ENCODE data around the gene CHCHD4. TPM values are rescaled to one million over a fixed set of nuclear protein-coding genes. Genes with fewer than 3 reads are reported as not detected.

Gene CHCHD4
- polyA plus RNA-seq, 3 donors = 6.5 to 13.8 (median 13.6) TPM

GRCh38 chr3:14143271-14144225 lies 18.9 kb upstream of the CHCHD4 start:
- Histone ChIP-seq H3K79me2 (ENCODE audit: insufficient read depth, low read length) (no peaks in the 10 kb centered on the region), H3K9ac (ENCODE audit: insufficient read depth, low read length, poor library complexity, severe bottlenecking) (peak overlapping the region; percentile 92), H3K27me3 (ENCODE audit: control insufficient read depth in 2 of 2, insufficient read depth in 2 of 2, low read length in 2 of 2) (no peaks in the 10 kb centered on the region), H3K4me3 (replicated peaks in 1 of 3; ENCODE audit: low read depth in 2 of 3, low read length in 3 of 3) (peak overlapping the region in 1 of 3 experiments; percentile 47), H3K9me3 (replicated peaks in 1 of 2; ENCODE audit: control insufficient read depth in 1 of 2, insufficient read depth in 1 of 2, low read length in 2 of 2) (no peaks in the 10 kb centered on the region), H3K4me1 (ENCODE audit: control insufficient read depth in 1 of 2, insufficient read depth in 2 of 2, low read length in 2 of 2) (peaks cover 44 to 53% of the 10 kb centered on the region in 2 donors), H3K4me2 (replicated peaks; ENCODE audit: extremely low read depth, low read length, poor library complexity, severe bottlenecking) (peak overlapping the region; percentile 73), H2AFZ (ENCODE audit: insufficient read depth, low read depth, low read length, poor library complexity, severe bottlenecking) (no peak overlapping the region), H3K36me3 (replicated peaks in 1 of 2; ENCODE audit: control insufficient read depth in 1 of 2, insufficient read depth in 2 of 2, low read length in 2 of 2) (peaks cover 44 to 56% of the 10 kb centered on the region in 2 donors), H4K20me1 (ENCODE audit: insufficient read depth, low read length) (no peaks in the 10 kb centered on the region), H3K27ac (ENCODE audit: low read depth in 1 of 2, low read length in 2 of 2) (peak overlapping the region; percentile 100)
- peak; percentile 66 to 91 (median 76) for DNase-seq
- intact Hi-C loops (cut with micrococcal nuclease) = loop anchor here in 1 of 2 donors (5.0 kb wide), 1 partner anchor 34 kb away; the partner anchor contains the start of genes LSM3 and XPC
- Mint-ChIP-seq H3K27me3 (ENCODE audit: low read depth in 3 of 3) (peaks cover 0 to 2% (median 0%) of the 10 kb centered on the region in 3 donors), H3K4me1 (peaks cover 51% of the 10 kb centered on the region), H3K36me3 (peaks cover 70 to 74% of the 10 kb centered on the region in 2 donors), H3K4me3 (peak overlapping the region; percentile 55 to 67), H3K9me3 (no peaks in the 10 kb centered on the region), H3K27ac (peak overlapping the region; percentile 99 to 100 (median 100))
- no peak for TF ChIP-seq CTCF (IDR thresholded peaks at IDR 0.05)
- 0% methylated on average over 2 of the region's 7 CpGs for WGBS (ENCODE audit: insufficient coverage)

- no peaks in the 10 kb centered on the region for H4K20me1 ChIP-seq (ENCODE audit: insufficient read depth, low read length)
- Mint-ChIP-seq H3K36me3 (peaks cover 70 to 74% of the 10 kb centered on the region in 2 donors), H3K4me1 (peaks cover 49% of the 10 kb centered on the region), H3K4me3 (no peak overlapping the region), H3K27me3 (ENCODE audit: low read depth in 3 of 3) (peaks cover 0 to 4% (median 3%) of the 10 kb centered on the region in 3 donors), H3K27ac (peak overlapping the region; percentile 42 to 100 (median 89)), H3K9me3 (no peaks in the 10 kb centered on the region)
- H3K4me2 ChIP-seq (replicated peaks; ENCODE audit: extremely low read depth, low read length, poor library complexity, severe bottlenecking) = no peak overlapping the region
- no peak overlapping the region for H3K4me3 ChIP-seq (replicated peaks in 1 of 3; ENCODE audit: low read depth in 2 of 3, low read length in 3 of 3)
- no peaks in the 10 kb centered on the region for H3K27me3 ChIP-seq (ENCODE audit: control insufficient read depth in 2 of 2, insufficient read depth in 2 of 2, low read length in 2 of 2)
- no peak overlapping the region for H2AFZ ChIP-seq (ENCODE audit: insufficient read depth, low read depth, low read length, poor library complexity, severe bottlenecking)
- H3K79me2 ChIP-seq (ENCODE audit: insufficient read depth, low read length) = no peaks in the 10 kb centered on the region
- DNase-seq = no peak
- intact Hi-C loops (cut with micrococcal nuclease) = loop anchor here in 1 of 2 donors (5.0 kb wide), 1 partner anchor 35 kb away; the partner anchor contains the start of genes LSM3 and XPC
- H3K36me3 ChIP-seq (replicated peaks in 1 of 2; ENCODE audit: control insufficient read depth in 1 of 2, insufficient read depth in 2 of 2, low read length in 2 of 2) = peaks cover 48 to 62% of the 10 kb centered on the region in 2 donors
- no peaks in the 10 kb centered on the region for H3K9me3 ChIP-seq (replicated peaks in 1 of 2; ENCODE audit: control insufficient read depth in 1 of 2, insufficient read depth in 1 of 2, low read length in 2 of 2)
- no peak overlapping the region for H3K9ac ChIP-seq (ENCODE audit: insufficient read depth, low read length, poor library complexity, severe bottlenecking)
- 97% methylated on average over 3 of the region's 8 CpGs for WGBS (ENCODE audit: insufficient coverage)
- no peak for TF ChIP-seq CTCF (IDR thresholded peaks at IDR 0.05)
- peak overlapping the region in 1 of 2 donors; percentile 100 for H3K27ac ChIP-seq (ENCODE audit: low read depth in 1 of 2, low read length in 2 of 2)
- H3K4me1 ChIP-seq (ENCODE audit: control insufficient read depth in 1 of 2, insufficient read depth in 2 of 2, low read length in 2 of 2) = peaks cover 43 to 50% of the 10 kb centered on the region in 2 donors
Measured at GRCh38 chr3:14142567-14143270, 18.0 kb upstream of the CHCHD4 start.
